GM21447 (cell line): ENCODE measurements around the gene CYREN.
"Not testable (repeated sequence)": the region's sequence is repeated elsewhere in the genome, so short reads cannot be mapped to it uniquely, and the experiment has no call there.

Source experiments
- ATAC-seq: cut with Tn5 transposase; IDR thresholded peaks from one replicate; pipeline ENCODE4 v1.9.1; 2021; ENCODE audit not compliant: unreplicated experiment

CYREN gene

GRCh38 chr7:135179321-135179925, 8.9 kb upstream of the CYREN start:
- ATAC-seq = no peak

DNA sequence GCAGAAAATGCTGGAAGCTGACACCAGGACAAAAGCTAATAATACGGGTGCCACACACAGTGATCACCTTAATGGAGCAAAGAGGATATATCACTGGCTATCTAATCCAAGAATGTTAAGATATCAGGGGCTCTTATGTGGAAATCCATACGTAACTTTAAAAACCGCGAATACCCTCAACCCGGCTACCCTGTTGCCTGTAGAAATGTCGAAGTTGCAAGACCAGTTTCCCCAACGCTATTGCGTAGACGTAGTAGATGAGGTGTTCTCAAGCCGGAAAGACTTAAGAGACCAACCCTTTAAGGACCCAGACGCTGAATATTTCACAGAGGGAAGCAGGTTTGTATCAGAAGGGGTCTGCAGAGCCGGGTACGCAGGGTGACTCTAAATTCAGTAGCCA, 7.9 kb upstream of the CYREN start:
- ATAC-seq = no peak

GRCh38 chr7:135177028-135177696, 6.7 kb upstream of the CYREN start:
- ATAC-seq = no peak

DNA sequence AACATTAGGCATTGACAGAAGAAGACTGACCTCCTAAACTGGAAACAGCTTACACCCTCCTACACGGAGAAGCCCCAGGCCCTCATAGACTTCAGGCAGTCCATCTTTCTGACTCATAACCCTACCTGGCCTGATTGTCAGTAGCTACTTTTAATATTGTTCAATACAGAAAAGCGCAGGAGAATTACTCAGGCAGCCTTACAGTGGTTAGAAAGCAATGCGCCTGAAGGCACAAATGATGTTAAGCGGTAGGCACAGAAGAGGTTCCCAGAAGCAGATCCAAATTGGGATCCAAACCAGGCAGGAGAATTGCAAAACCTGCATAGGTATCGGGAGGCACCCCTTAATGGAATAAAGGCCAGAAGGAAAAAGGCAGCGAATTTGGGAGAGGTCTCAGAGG, 5.4 kb upstream of the CYREN start:
- no peak for ATAC-seq

GRCh38 chr7:135174941-135175340, 4.4 kb upstream of the CYREN start:
- no peak for ATAC-seq

DNA sequence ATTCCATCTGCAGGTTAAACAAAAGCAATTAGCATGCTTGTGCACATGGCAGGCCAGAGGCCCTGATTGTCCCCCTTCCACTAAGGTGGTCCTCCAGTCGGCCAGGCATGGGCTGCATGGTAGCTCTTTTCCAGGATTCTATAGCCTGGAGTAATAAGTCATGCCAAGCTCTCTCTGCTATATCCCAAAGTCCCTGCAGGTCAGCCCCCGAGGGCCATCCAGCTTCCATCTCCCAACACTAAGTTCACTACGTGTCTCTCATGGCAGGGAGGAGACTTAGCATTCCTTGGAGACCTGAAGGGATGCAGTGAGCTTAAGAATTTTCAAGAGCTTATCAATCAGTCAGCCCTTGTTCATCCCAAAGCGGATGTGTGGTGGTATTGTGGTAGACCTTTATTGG, 3.4 kb upstream of the CYREN start:
- ATAC-seq = not testable (repeated sequence)

DNA sequence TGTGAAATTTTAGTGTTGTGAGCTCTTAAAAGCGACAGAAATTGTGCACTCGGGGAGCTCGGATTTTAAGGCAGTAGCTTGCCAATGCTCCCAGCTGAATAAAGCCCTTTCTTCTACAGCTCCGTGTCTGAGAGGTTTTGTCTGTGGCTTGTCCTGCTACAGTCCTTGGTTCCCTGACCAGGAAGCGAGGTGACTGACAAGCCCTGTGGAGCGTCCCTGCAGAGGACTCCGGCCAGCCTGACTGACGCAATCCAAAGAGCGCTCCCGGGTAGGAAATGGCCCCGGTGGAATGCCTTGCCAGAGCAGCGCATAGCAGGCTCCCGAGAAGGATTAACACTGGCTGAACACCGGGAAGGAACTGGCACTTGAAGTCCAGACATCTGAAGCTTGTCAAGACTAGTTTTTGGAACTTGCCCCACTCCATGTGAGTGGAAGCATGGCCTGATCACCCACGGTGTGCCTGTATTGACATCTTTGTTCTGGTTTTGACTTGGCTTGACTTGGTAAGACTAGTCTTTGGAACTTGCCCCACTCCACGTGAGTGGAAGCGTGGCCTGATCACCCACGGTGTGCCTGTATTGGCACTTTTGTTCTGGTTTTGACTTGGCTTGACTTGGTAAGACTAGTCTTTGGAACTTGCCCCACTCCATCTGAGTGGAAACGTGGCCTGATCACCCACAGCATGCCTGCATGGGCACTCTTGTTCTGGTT, 1.2 kb upstream of the CYREN start:
- ATAC-seq = not testable (repeated sequence)

DNA sequence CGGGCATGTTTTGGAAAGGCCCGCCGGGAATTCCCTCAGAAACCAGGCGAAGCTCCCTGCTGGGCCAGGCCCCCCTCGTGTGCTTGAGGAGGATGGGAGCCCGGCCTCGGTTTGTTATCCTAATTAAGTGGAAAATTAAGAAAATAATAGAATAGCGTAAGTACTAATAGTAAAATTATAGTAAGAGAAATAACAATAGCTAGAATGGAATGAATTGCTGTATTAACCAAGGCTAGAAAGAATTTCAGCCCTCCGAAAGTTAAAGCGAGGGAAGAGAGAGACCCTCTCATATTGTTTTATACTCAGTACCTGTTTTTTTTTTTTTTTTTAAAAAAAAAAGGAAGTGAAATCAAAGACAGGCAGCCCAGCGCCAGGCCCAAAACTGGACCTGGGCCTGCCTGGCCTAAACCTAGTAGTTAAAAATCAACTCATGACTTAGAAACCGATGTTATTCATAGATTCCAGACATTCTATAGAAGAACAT, 533 bp upstream of the CYREN start:
- peak; percentile 42 for ATAC-seq

DNA sequence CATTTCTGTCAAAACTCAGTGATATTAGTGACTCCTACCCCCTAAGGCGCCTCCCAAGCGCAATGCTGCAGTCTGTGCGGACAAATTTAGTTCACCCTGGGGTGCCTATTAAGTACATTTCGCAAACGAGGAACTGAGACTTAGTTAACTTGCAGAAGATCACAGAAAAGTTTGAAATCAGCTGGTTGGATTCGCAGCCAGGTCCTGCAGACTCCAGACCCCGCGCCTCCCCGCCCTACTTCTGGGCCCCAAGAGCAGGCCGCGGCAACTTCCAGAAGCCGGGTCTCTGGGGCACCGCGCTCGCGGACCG, 588 bp downstream of the CYREN start:
- ATAC-seq = peak; percentile 7

DNA sequence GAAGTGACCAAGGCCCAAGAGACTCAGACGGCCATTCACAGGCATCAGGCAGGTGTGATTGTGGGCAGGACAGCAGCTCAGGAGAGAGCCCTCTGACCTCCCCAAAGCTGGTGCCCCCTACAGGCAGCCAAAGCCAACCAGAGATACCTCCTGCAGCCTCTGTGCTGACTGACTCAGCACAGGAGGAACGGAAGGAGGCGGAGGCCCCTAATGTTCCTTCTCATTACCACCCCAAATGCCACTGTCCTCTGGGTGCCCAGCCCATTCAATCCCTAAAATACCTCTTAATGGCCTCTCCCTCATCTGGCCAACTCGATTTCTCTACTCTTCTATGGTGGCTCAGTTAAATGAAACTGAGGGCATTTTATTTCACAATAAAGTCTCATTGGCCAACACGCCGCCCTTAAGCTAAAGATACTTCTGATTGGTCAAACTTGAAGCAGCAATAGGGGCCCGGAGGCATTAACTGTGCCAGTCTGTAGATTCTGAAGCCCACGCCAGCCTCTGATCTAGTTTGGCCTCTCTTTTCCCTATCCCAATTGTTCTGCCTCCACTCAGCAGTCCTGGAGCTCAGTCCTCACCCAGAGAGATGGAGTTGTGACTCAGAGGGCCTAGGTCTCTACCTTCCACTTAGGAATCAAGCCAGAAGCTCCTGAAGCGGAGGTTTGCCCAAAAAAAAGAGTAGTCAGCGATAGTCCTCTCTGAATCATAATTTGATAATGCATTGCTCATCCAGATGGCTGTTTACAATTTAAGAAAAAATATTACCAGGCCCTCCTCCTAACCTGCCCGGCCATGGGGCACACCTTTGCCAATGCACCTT, 1.2 kb downstream of the CYREN start:
- peak; percentile 22 for ATAC-seq

DNA sequence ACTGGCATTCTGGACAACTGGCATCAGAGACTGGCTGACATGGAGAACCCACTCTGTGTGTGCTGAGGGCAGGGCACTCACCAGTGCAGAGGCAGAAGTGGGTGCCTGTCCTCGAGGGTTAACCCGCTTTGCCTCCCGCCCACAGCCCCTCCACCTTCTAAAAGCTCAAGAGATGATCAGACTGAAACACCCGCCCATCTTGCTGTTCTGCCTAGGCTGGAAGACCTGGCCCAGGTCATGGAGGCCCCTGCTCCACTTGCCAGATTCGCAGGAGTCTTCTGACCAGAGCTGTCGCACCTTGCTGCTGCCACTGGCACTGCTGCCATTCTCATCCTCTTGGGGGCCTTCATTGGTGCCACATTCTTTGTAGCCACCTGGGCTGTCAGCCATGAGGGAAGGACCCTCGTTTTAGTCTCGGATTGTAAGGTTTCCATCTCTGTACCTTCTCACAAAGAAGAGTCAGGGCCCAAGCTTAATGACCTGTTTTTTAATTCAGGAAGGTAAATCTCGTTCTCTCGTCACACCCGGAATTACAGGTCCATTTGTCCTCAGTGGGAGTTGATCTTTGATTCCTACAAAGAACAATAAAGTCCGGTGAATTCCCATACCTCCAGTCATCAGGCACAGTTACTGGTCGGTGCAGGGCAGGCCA, 1.9 kb downstream of the CYREN start:
- no peak for ATAC-seq

DNA sequence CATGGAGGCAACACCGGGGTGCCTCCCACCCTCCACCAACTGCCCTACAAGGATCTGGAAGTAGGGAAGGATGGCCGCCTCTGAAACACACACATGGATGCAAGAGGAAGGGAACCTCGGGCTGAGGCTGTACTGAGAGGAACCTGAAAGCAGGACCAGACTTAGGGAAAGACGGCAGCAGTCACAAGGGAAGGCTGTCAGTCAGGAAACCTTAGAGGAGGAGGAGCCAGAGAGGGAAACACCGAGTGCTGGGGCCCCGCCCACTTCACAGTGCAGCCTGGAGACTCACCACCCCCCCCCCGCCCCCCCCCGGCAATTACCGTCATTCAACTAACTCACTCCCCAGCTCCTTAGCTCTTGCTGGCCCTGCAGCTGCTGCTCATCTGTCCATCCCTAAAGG, 2.5 kb downstream of the CYREN start:
- ATAC-seq = no peak

DNA sequence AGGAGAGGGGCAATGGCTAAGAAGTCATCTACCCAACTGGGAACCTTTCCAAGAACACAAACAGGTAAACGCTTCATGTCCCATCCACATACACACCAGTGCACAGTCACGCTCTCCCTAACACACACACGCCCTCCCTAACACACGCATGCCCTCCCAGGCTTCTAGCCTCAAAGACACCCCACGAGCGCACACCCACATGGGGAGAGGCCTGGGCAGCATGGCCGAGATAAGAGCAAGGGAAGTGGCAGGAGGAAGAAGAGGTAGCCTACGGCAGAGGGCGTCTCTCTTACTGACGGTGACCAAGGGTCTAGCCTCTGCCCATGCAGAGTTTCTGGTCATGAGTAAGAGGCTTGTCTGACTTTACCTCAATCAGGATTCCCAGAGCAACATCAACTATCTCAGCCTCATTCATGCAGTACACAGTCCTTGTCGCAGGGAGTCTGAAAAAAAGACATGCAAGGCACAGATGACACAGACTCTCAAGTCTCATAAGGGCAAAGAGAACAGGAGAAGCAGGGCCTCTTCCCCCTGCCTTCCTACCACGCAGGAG, 3.1 kb downstream of the CYREN start:
- ATAC-seq = no peak

GRCh38 chr7:135166338-135166990, 4.0 kb downstream of the CYREN start:
- no peak for ATAC-seq

DNA sequence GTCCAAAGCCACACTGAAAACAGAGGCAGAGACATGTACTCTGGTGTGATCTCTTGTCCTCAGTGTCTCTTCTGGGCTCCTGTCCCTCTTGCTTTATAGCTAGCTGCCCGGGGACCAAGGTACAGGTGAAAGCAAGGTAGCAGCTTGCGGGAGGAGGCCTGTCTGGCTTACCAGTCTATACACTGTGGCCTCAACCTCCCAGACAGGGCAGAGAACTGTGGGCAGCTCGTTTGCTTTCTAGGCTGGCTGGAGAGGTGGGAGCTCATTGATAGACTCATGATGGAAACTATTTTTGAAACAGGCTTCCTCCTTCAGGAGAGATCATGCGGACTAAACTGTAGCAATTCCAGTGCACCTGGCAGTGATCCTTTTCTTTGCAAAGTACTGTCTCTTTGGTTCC, 4.6 kb downstream of the CYREN start:
- ATAC-seq = no peak

DNA sequence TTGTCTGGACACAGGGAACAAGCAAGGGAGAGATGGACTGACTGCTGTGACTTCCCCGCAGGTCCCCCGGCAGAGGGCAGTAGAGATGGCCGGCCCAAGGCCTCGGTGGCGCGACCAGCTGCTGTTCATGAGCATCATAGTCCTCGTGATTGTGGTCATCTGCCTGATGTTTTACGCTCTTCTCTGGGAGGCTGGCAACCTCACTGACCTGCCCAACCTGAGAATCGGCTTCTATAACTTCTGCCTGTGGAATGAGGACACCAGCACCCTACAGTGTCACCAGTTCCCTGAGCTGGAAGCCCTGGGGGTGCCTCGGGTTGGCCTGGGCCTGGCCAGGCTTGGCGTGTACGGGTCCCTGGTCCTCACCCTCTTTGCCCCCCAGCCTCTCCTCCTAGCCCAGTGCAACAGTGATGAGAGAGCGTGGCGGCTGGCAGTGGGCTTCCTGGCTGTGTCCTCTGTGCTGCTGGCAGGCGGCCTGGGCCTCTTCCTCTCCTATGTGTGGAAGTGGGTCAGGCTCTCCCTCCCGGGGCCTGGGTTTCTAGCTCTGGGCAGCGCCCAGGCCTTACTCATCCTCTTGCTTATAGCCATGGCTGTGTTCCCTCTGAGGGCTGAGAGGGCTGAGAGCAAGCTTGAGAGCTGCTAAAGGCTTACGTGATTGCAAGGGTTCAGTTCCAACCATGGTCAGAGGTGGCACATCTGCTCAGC, 6.0 kb downstream of the CYREN start:
- no peak for ATAC-seq

GRCh38 chr7:135162382-135163001, 8.0 kb downstream of the CYREN start:
- ATAC-seq = no peak

GRCh38 chr7:135161669-135162068, 8.8 kb downstream of the CYREN start:
- no peak for ATAC-seq
